Mucosa of stomach (tissue), 1 donor: ENCODE results near the gene TNS2.
"Not testable (repeated sequence)": the region's sequence is repeated elsewhere in the genome, so short reads cannot be mapped to it uniquely, and the experiment has no call there.

Experiments used
- H3K27me3 ChIP-seq: one replicate; pipeline ENCODE4 v1.7.0; 2013; ENCODE audit warnings: mild to moderate bottlenecking, low read length; ENCODE audit not compliant: control insufficient read depth, insufficient read depth
- H3K36me3 ChIP-seq: one replicate; pipeline ENCODE4 v1.7.0; 2013; ENCODE audit warnings: low read length; ENCODE audit not compliant: control insufficient read depth, insufficient read depth
- H3K4me1 ChIP-seq: one replicate; pipeline ENCODE4 v1.7.0; 2013; ENCODE audit warnings: mild to moderate bottlenecking, low read length; ENCODE audit not compliant: control insufficient read depth, insufficient read depth
- H3K4me3 ChIP-seq: one replicate; pipeline ENCODE4 v1.7.0; 2013; ENCODE audit warnings: low read length
- H3K9ac ChIP-seq: one replicate; pipeline ENCODE4 v1.7.0; 2013; ENCODE audit warnings: mild to moderate bottlenecking, low read length, moderate library complexity
- H3K9me3 ChIP-seq: one replicate; pipeline ENCODE4 v1.7.0; 2013; ENCODE audit warnings: mild to moderate bottlenecking, low read length, moderate library complexity; ENCODE audit not compliant: control insufficient read depth
- donor health status: Pancreatic carcinoma.

Gene TNS2

GRCh38 chr12:53049571-53050318 is at the start of gene TNS2:
TSS of gene TNS2 (plus strand) at chr12:53050065. CDS start at chr12:53050186, 121 bp downstream.
- peak within 1 kb of the TSS; percentile 24 for H3K4me3 ChIP-seq
- peaks cover 83% of the 10 kb centered on the region for H3K4me1 ChIP-seq
- H3K9me3 ChIP-seq: no peaks in the 10 kb centered on the region
- peak within 1 kb of the TSS; percentile 70 for H3K9ac ChIP-seq
- no peaks in the 10 kb centered on the region for H3K36me3 ChIP-seq
- H3K27me3 ChIP-seq: no peaks in the 10 kb centered on the region

GRCh38 chr12:53004178-53004577 is 45.7 kb upstream of the TNS2 start:
- no peaks in the 10 kb centered on the region for H3K36me3 ChIP-seq
- peaks cover 14% of the 10 kb centered on the region for H3K4me1 ChIP-seq
- H3K9ac ChIP-seq: no peak overlapping the region
- H3K9me3 ChIP-seq: no peaks in the 10 kb centered on the region
- no peaks in the 10 kb centered on the region for H3K27me3 ChIP-seq
- H3K4me3 ChIP-seq: no peak overlapping the region

GRCh38 chr12:53004582-53004981 is 45.3 kb upstream of the TNS2 start:
- Histone ChIP-seq H3K4me1 (peaks cover 14% of the 10 kb centered on the region), H3K36me3 (no peaks in the 10 kb centered on the region), H3K9ac (no peak overlapping the region), H3K27me3 (no peaks in the 10 kb centered on the region), H3K9me3 (no peaks in the 10 kb centered on the region), H3K4me3 (no peak overlapping the region)

GRCh38 chr12:53005215-53005985 is 44.5 kb upstream of the TNS2 start:
- Histone ChIP-seq H3K9ac (peak overlapping the region; percentile 67), H3K4me1 (peaks cover 22% of the 10 kb centered on the region), H3K27me3 (no peaks in the 10 kb centered on the region), H3K4me3 (peak overlapping the region; percentile 45), H3K36me3 (no peaks in the 10 kb centered on the region), H3K9me3 (no peaks in the 10 kb centered on the region)

GRCh38 chr12:53005986-53006809 is 43.7 kb upstream of the TNS2 start, which contains the start of gene EIF4B:
TSS of gene EIF4B (plus strand) at chr12:53006456. CDS start at chr12:53006484, 28 bp downstream.
- H3K27me3 ChIP-seq: no peaks in the 10 kb centered on the region

GRCh38 chr12:53006810-53007309 is 43.0 kb upstream of the TNS2 start:
- H3K27me3 ChIP-seq: no peaks in the 10 kb centered on the region
- H3K9ac ChIP-seq: peak overlapping the region; percentile 94
- no peaks in the 10 kb centered on the region for H3K9me3 ChIP-seq
- H3K4me3 ChIP-seq: peak overlapping the region; percentile 99
- H3K36me3 ChIP-seq: no peaks in the 10 kb centered on the region
- H3K4me1 ChIP-seq: peaks cover 26% of the 10 kb centered on the region

More at GRCh38 chr12:53005986-53006809, 43.7 kb upstream of the TNS2 start, which contains the start of gene EIF4B:
- Histone ChIP-seq H3K36me3 (no peaks in the 10 kb centered on the region), H3K9me3 (no peaks in the 10 kb centered on the region), H3K4me3 (peak within 1 kb of the TSS; percentile 99), H3K9ac (peak within 1 kb of the TSS; percentile 94), H3K4me1 (peaks cover 22% of the 10 kb centered on the region)

- Histone ChIP-seq H3K36me3 (no peaks in the 10 kb centered on the region), H3K4me3 (peak overlapping the region; percentile 99), H3K9ac (peak overlapping the region; percentile 94), H3K9me3 (no peaks in the 10 kb centered on the region), H3K27me3 (no peaks in the 10 kb centered on the region), H3K4me1 (peaks cover 26% of the 10 kb centered on the region)
Measured at GRCh38 chr12:53007343-53007742, 42.5 kb upstream of the TNS2 start.

GRCh38 chr12:53008760-53009159 is 41.1 kb upstream of the TNS2 start:
- peaks cover 26% of the 10 kb centered on the region for H3K4me1 ChIP-seq
- H3K9me3 ChIP-seq, H3K27me3 ChIP-seq, H3K36me3 ChIP-seq, H3K4me3 ChIP-seq: not testable (repeated sequence)
- H3K9ac ChIP-seq: peak overlapping the region; percentile 19

- no peaks in the 10 kb centered on the region for H3K9me3 ChIP-seq
- H3K4me3 ChIP-seq: no peak overlapping the region
- no peak overlapping the region for H3K9ac ChIP-seq
- H3K27me3 ChIP-seq: no peaks in the 10 kb centered on the region
- peaks cover 26% of the 10 kb centered on the region for H3K4me1 ChIP-seq
- H3K36me3 ChIP-seq: no peaks in the 10 kb centered on the region
Measured at GRCh38 chr12:53010955-53011354, 38.9 kb upstream of the TNS2 start.

GRCh38 chr12:53011889-53012288 is 38.0 kb upstream of the TNS2 start:
- Histone ChIP-seq H3K9ac (no peak overlapping the region), H3K9me3 (no peaks in the 10 kb centered on the region), H3K4me3 (no peak overlapping the region), H3K36me3 (no peaks in the 10 kb centered on the region), H3K4me1 (peaks cover 26% of the 10 kb centered on the region), H3K27me3 (no peaks in the 10 kb centered on the region)

- Histone ChIP-seq H3K4me3 (no peak overlapping the region), H3K9ac (no peak overlapping the region), H3K4me1 (peaks cover 21% of the 10 kb centered on the region), H3K27me3 (no peaks in the 10 kb centered on the region), H3K36me3 (peaks cover 4% of the 10 kb centered on the region), H3K9me3 (no peaks in the 10 kb centered on the region)
Measured at GRCh38 chr12:53012928-53013327, 36.9 kb upstream of the TNS2 start.
